Right kidney (tissue), 9 donors: ENCODE data around the gene CAV3.
"Not testable (repeated sequence)": the region's sequence is repeated elsewhere in the genome, so short reads cannot be mapped to it uniquely, and the experiment has no call there.

Source experiments
- DNase-seq: peaks from one replicate; pipeline ENCODE4 v3.0.0-alpha.2; 2016
- long read RNA-seq, 8 donors: transcript quantifications; one replicate each; lab custom pipeline, GENCODE V29; 2026

The CAV3 gene
- long read RNA-seq, donor 1, result 0 reads
- long read RNA-seq, donor 2, result 0 reads
- long read RNA-seq, donor 3, result 0 reads
- long read RNA-seq, donor 4, partial matches to known transcripts, result 0 of 1 reads
- long read RNA-seq, donor 4, other reads (novel, unspliced or antisense), result 0 of 1 reads
- long read RNA-seq, donor 5, result 0 reads
- long read RNA-seq, donor 6, result 0 reads
- long read RNA-seq, donor 7, partial matches to known transcripts, result 0 of 3 reads
- long read RNA-seq, donor 7, other reads (novel, unspliced or antisense), result 0 of 3 reads
- long read RNA-seq, donor 8, result 0 reads

DNA sequence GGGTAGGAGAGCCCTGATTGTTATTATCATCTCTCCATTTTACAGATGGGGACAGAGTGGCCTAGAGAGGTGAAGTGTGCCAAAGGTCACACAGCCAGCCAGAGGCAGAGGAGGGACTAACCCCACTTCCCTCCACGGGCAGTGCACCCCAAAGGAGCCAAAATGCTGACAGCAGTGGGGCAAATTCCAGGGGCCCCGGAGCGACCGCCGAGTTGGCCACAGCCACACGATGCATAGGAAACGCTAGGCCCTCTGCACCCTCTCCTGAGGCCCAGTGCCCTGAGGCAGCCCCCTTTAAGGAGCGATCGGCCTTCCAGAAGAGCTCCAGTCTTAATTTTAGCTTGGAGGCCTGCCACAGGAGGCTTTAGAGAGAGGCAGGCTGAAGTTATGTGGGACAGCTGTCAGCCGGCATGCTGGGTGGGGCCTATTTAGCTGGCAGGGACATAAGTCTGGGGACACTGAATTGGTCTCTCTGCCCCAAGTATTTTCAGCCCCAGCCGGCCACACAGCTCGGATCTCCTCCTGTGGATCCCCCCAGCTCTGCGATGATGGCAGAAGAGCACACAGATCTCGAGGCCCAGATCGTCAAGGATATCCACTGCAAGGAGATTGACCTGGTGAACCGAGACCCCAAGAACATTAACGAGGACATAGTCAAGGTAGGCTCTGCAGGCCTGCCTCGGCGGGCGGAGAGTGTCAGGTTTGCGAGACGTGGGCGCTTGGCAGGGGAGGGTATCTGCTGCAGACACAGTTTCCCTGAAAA is at the start of gene CAV3:
Gene CAV3, plus strand, starts transcription at position 471 of the 763 bp plus-strand sequence. Its CDS starts 75 bp downstream, at position 546.
- no peak for DNase-seq

DNA sequence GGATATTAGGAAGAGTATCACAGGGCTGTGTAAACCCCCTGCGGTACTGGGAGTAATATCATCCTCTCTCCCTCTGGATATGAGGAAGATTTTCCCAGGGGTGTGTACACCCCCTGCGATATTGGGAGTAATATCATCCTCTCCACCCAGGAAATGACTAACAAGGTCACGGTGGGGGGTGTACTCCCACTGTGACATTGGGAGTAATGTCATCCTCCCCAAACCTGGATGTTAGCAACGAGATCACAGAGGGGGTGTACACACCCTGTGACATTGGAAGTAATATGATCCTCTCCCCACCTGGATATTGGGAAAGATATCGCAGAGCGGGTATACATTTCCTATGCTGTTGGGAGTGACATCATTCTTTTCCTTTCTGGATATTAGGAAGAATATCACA is 48.6 kb upstream of the CAV3 start:
- not testable (repeated sequence) for DNase-seq

DNA sequence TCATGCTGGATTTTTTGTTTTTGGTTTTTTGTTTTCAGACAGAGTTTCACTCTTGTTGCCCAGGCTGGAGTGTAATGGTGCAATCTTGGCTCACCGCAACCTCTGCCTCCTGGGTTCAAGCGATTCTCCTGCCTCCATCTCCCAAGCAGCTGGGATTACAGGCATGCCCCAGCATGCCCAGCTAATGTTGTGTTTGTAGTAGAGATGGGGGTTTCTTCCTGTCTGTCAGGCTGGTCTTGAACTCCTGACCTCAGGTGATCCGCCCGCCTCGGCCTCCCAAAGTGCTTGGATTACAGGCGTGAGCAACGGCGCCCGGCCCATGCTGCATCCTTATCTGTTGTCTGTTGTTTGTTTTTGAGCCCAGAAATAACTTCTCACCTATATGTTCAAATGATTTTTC is 42.3 kb upstream of the CAV3 start:
- DNase-seq, result not testable (repeated sequence)

DNA sequence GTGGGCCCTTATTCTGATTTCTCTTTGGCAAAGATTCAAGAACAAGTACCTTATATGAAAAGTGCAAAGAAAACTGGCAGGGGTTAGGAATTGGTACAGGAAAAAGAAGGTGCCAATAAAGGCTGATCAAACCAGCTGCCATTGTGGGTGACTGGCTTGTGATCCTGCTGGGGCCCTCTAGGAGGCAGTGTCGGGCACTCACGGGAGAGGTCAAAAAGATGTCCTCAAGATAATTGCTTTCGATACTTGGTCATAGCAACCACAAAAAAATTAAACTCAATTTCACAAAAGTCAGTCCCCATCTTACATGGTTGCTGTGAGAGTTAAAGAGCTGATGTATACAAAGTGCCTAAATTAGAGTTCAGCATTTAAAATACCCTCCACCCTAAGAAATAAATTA is 31.0 kb upstream of the CAV3 start:
- DNase-seq, result no peak

DNA sequence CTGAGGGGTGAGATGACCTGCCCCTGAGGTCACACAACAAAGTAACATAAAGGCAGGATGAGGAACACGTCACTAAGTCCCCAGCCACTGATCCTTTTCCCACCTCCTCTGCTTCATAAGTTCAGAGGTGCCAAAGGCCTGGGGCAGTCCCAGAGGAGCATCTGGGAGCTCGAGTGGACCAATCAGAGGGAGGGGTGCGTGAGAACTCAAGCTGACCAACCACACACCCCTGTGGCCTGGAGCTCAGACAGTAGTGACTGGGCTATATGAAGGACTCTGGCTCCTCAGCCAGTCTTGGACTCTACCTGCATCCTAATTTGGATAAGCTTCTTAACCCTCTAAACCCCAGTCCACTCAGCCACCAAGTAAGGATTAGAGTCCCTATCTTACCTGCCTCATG is 28.0 kb upstream of the CAV3 start:
- no peak for DNase-seq

- DNase-seq, result no peak
Measured at GRCh38 chr3:8709287-8709686, 24.3 kb upstream of the CAV3 start.

- DNase-seq, result no peak
Measured at GRCh38 chr3:8709801-8710507, 23.6 kb upstream of the CAV3 start.

GRCh38 chr3:8712045-8712907 is 21.3 kb upstream of the CAV3 start:
- DNase-seq, result no peak

DNA sequence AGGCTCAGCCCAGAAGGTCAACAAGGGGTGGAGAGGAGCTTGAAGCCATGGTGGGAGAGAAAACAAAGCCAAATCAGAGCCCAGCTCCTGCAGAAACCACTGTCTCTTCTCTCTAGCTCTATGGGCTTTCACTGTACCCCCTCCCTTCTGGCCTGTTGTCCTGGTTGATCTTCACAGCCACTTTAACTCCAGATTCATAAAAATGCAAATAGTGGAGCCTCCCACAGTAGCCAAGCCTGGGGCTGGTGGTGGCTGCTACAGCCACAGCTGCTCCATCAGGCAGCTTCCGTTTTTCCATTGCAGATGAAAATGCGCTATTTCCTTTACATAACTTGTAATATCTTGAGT is 20.7 kb upstream of the CAV3 start:
- DNase-seq, result no peak

DNA sequence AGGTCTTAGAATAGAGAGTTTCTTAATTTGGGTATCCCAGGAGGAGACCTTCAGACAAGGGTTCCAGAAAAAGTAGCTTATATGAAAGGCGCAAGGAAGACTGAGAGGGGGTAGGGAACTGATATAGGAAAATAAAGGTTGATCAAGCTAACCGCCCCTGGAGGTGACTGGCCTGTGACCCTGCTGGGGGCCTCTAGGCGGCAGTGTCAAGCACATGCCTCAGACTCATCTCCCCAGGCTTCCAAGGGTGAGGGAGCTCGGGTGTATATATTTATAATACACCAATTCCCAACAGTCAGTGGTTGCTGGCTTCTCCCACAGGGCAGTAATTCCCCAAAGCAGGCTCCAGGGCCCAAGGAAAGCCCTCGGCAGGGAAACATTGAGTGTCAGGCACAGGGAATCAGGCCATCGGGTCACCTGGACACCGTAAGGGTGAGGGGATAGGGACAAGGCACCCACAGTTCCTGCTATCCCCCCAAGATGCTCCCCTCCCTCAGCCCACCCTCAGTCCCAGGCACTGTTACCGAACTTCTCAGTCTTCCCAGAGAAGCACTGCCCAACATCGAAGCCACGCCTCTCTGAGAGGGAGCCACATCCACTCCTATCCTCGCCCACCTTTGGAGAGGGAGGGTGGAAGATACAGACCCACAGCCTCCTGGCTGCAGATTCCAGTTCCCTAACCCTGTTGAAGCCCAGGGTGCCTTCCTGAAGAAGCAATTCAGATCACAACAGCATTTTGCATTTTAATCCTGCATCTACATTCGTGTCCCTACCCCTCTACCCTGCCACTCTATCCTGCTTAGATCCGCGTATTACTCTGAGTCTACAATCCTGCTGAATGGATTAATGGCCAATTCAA is 19.5 kb upstream of the CAV3 start:
- no peak for DNase-seq

GRCh38 chr3:8715757-8716156 is 17.8 kb upstream of the CAV3 start:
- not testable (repeated sequence) for DNase-seq

- DNase-seq, result no peak
Measured at GRCh38 chr3:8722808-8723207, 10.8 kb upstream of the CAV3 start.

- no peak for DNase-seq
Measured at GRCh38 chr3:8723612-8724011, 10.0 kb upstream of the CAV3 start.

GRCh38 chr3:8724108-8724752 is 9.4 kb upstream of the CAV3 start:
- DNase-seq, result no peak

GRCh38 chr3:8727605-8728512 is 5.7 kb upstream of the CAV3 start:
- DNase-seq, result no peak

DNA sequence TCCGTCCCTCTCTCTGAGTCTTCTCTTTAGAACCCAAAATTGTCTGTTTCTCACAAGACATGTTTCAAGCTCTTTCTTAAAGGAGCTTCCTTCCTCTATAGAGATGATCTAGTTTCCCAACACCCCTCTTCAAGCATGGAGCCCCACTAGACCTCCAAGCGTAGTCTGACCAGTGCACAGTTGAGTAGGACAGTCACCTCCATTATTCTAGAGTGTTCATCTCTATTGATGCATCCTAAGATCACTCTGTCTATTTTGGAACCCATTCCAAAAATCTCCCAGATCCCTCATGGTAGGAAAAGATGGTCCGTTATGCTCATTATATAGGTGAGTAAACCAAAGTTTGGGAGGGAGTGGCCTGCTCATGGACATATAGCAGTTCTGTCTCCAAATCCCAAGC is 4.1 kb upstream of the CAV3 start:
- no peak for DNase-seq

GRCh38 chr3:8730656-8731055 is 2.9 kb upstream of the CAV3 start:
- no peak for DNase-seq

GRCh38 chr3:8732413-8732812 is 1.2 kb upstream of the CAV3 start:
- DNase-seq, result no peak

DNA sequence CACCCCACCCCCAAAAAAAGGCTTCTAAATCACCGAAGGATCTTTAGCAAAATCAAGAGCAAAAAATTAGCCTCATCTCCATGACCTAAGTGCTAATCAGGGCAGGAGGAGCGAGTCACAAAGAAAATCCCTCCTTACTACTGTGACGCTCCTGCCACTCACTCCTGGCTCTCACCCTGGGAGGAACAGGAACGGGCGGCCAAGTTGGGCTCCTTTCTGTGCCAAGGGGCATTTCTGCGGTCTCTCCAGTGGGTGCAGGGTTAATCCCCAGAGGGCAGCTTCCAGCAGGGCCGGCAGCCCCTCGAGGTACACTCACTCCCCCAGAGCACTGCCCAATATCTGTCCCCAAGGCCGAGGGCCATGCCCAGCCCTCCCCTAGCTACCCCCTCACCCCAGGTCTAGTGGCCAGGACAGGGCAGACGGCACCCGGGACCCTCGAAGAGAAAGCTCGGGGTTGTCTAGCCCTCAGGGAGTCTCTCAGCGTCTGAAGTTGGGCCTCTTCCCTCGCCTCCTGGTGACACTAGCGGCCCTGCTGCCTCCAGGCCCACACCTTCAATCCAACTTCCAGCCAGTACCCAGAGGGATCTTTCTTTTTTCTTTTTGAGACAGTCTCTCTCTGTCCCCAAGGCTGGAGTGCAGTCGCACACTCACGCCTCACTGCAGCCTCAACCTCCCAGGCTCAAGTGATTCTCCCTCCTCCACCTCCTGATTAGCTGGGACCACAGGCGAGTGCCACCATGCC is 706 bp downstream of the CAV3 start:
- DNase-seq, result no peak
